HCT116 (cell line): ENCODE results near the gene PACS2. TPM values are rescaled to one million over a fixed set of nuclear protein-coding genes. Genes with fewer than 3 reads are reported as not detected.

Experiments used
- ATAC-seq: fragments of 200-7000 bp; cut with Tn5 transposase; 2 replicates; pipeline ENCODE4 v1.9.1; 2020; ENCODE audit warnings: mild to moderate bottlenecking, moderate library complexity
- BruUV-seq: library from RNA; stranded (reverse); fragments of 400-500 nt; replicated peaks from 2 replicates; lab custom pipeline; 2021; lab: Mats Ljungman, UMichigan
- CTCF ChIA-PET: fragments of 300-600 bp; sonication (Branson Sonifier 250); formaldehyde crosslinking; loops from one replicate; lab custom pipeline; 2021; ENCODE audit warnings: antibody characterized with exemption; lab: Charles Lee
- POLR2A ChIA-PET: fragments of 300-600, 350-600 bp; sonication (Branson Sonifier 250); formaldehyde crosslinking; loops from one replicate; lab custom pipeline; 2021; ENCODE audit warnings: antibody characterized with exemption; lab: Charles Lee
- RAD21 ChIA-PET, 2 experiments: fragments of 300-600 bp; sonication (Branson Sonifier 250); formaldehyde crosslinking; loops; one replicate each; lab custom pipeline; 2023; ENCODE audit warnings: low total read pairs in 2 of 2; ENCODE audit not compliant: uncharacterized antibody in 2 of 2, unreplicated experiment in 2 of 2, low non-redundant PET in 1 of 2; lab: Charles Lee
- DNase-seq: peaks from one replicate; pipeline ENCODE4 v3.0.0-alpha.2; 2010; ENCODE audit warnings: low read depth, low spot score
- H2AFZ ChIP-seq: fragments of 200-600 bp; shearing (Covaris generic), sonication (generic); 2 replicates; pipeline ENCODE4 v1.6.1; 2017; ENCODE audit warnings: low read depth, mixed run types, mixed read lengths, antibody characterized with exemption, low read length; ENCODE audit not compliant: poor library complexity, severe bottlenecking
- H3K27ac ChIP-seq: 2 replicates; pipeline ENCODE4 v1.5.1; 2012; ENCODE audit warnings: low read depth, low read length
- H3K27me3 ChIP-seq: fragments of 200-600 bp; sonication (generic); 2 replicates; pipeline ENCODE4 v1.6.1; 2016; ENCODE audit warnings: mixed run types, low read length, mixed read lengths; ENCODE audit not compliant: insufficient read depth
- H3K36me3 ChIP-seq, 2 experiments: fragments of 200-500 bp in 1 of 2; fragments of 200-600 bp in 1 of 2; sonication (Bioruptor generic) in 1 of 2; sonication (generic) in 1 of 2; 2 replicates each; pipeline versions ENCODE4 v1.5.1 to v1.6.1; 2014 to 2016; ENCODE audit warnings: low read length in 2 of 2, inconsistent platforms in 1 of 2, mixed read lengths in 1 of 2, mixed run types in 1 of 2; ENCODE audit not compliant: insufficient read depth in 2 of 2, control insufficient read depth in 1 of 2
- H3K4me1 ChIP-seq, 2 experiments: fragments of 200-600 bp in 1 of 2; sonication (generic) in 1 of 2; 2 replicates each; pipeline versions ENCODE4 v1.5.1 to v1.6.1; 2012 to 2017; ENCODE audit warnings: low read length in 2 of 2, inconsistent platforms in 1 of 2, mild to moderate bottlenecking in 1 of 2, mixed read lengths in 1 of 2, mixed run types in 1 of 2, moderate library complexity in 1 of 2; ENCODE audit not compliant: insufficient read depth in 2 of 2, control insufficient read depth in 1 of 2
- H3K4me2 ChIP-seq: fragments of 200-600 bp; sonication (generic); 2 replicates; pipeline ENCODE4 v1.6.1; 2017; ENCODE audit warnings: mixed run types, low read length, mixed read lengths
- H3K4me3 ChIP-seq, 2 experiments: fragments of 200-600 bp in 1 of 2; sonication (generic) in 1 of 2; replicated peaks in 1 of 2; 2 replicates each; pipeline ENCODE4 v1.5.1; 2011 to 2016; ENCODE audit warnings: low read length in 2 of 2, control low read depth in 1 of 2, low read depth in 1 of 2, mild to moderate bottlenecking in 1 of 2, mixed read lengths in 1 of 2, mixed run types in 1 of 2
- H3K79me2 ChIP-seq: fragments of 200-600 bp; sonication (generic); 2 replicates; pipeline ENCODE4 v1.6.1; 2017; ENCODE audit warnings: mild to moderate bottlenecking, mixed run types, low read length, moderate library complexity, mixed read lengths; ENCODE audit not compliant: insufficient read depth
- H3K9ac ChIP-seq: fragments of 200-600 bp; sonication (generic); 2 replicates; pipeline ENCODE4 v1.6.1; 2016; ENCODE audit warnings: low read length, mixed read lengths
- H3K9me2 ChIP-seq: fragments of 200-600 bp; sonication (generic), shearing (Covaris generic); 2 replicates; pipeline ENCODE4 v1.6.1; 2017; ENCODE audit warnings: mixed run types, mild to moderate bottlenecking, moderate library complexity; ENCODE audit not compliant: insufficient read depth
- H3K9me3 ChIP-seq, 2 experiments: fragments of 200-500 bp in 1 of 2; fragments of 200-600 bp in 1 of 2; sonication (Bioruptor generic) in 1 of 2; sonication (generic) in 1 of 2; 2 replicates each; pipeline ENCODE4 v1.6.1; 2014 to 2017; ENCODE audit warnings: low read length in 2 of 2, mixed read lengths in 2 of 2, inconsistent platforms in 1 of 2, low read depth in 1 of 2, mild to moderate bottlenecking in 1 of 2, mixed run types in 1 of 2, moderate library complexity in 1 of 2; ENCODE audit not compliant: control insufficient read depth in 1 of 2, insufficient read depth in 1 of 2
- H4K20me1 ChIP-seq: fragments of 200-600 bp; sonication (generic), shearing (Covaris generic); 2 replicates; pipeline ENCODE4 v1.6.1; 2017; ENCODE audit warnings: mixed run types, mild to moderate bottlenecking, moderate library complexity; ENCODE audit not compliant: insufficient read depth
- CBX3 ChIP-seq: IDR thresholded peaks from 2 replicates; pipeline ENCODE4 v1.6.1; 2012; ENCODE audit warnings: low read depth
- EGR1 ChIP-seq: IDR thresholded peaks from 2 replicates; pipeline ENCODE4 v1.6.1; 2012; ENCODE audit warnings: low read depth
- ELF1 ChIP-seq: IDR thresholded peaks from 2 replicates; pipeline ENCODE4 v1.6.1; 2012; ENCODE audit warnings: low read depth, borderline replicate concordance
- EZH2 ChIP-seq: fragments of 200-600 bp; sonication (generic); IDR thresholded peaks from 2 replicates; pipeline ENCODE4 v1.6.1; 2017; ENCODE audit warnings: antibody characterized with exemption, mixed run types
- EZH2phosphoT487 ChIP-seq: fragments of 200-600 bp; IDR thresholded peaks from 2 replicates; pipeline ENCODE4 v1.6.1; 2018; ENCODE audit warnings: antibody characterized with exemption, borderline replicate concordance
- FOSL1 ChIP-seq: IDR thresholded peaks from 2 replicates; pipeline ENCODE4 v1.6.1; 2012; ENCODE audit warnings: low read depth
- JUND ChIP-seq: IDR thresholded peaks from 2 replicates; pipeline ENCODE4 v1.6.1; 2012
- POLR2A ChIP-seq: IDR thresholded peaks from 2 replicates; pipeline ENCODE4 v1.7.0; 2011; ENCODE audit warnings: borderline replicate concordance; ENCODE audit not compliant: insufficient read depth, insufficient read length; ENCODE audit errors: extremely low read depth
- POLR2AphosphoS5 ChIP-seq: IDR thresholded peaks from 2 replicates; pipeline ENCODE4 v1.6.1; 2011; ENCODE audit warnings: mild to moderate bottlenecking, low read depth, low read length, moderate library complexity
- RAD21 ChIP-seq: IDR thresholded peaks from 2 replicates; pipeline ENCODE4 v1.6.1; 2012; ENCODE audit warnings: low read depth, mild to moderate bottlenecking
- SIN3A ChIP-seq: IDR thresholded peaks from 2 replicates; pipeline ENCODE4 v1.6.1; 2012; ENCODE audit warnings: low read depth
- SP1 ChIP-seq: IDR thresholded peaks from 2 replicates; pipeline ENCODE4 v1.6.1; 2012; ENCODE audit warnings: low read depth
- TCF7L2 ChIP-seq: IDR thresholded peaks from 2 replicates; pipeline ENCODE4 v1.7.0; 2011; ENCODE audit warnings: borderline replicate concordance, inconsistent platforms; ENCODE audit not compliant: insufficient read depth, insufficient read length; ENCODE audit errors: extremely low read depth
- ZFX ChIP-seq: fragments of 450-650 bp; IDR thresholded peaks from 2 replicates; pipeline ENCODE4 v1.6.1; 2017
- intact Hi-C: fragments of 100-400 bp; cut with micrococcal nuclease; formaldehyde crosslinking; loops from 2 replicates; pipeline ENCODE4 v1.10.0; 2022
- total RNA-seq: library from RNA; stranded (reverse); gene quantifications from one replicate; pipeline ENCODE4 v1.2.1, GENCODE V29; 2021; ENCODE audit not compliant: unreplicated experiment

Gene PACS2
- total RNA-seq, 1 experiment from 2014 or later = 75.5 TPM

DNA sequence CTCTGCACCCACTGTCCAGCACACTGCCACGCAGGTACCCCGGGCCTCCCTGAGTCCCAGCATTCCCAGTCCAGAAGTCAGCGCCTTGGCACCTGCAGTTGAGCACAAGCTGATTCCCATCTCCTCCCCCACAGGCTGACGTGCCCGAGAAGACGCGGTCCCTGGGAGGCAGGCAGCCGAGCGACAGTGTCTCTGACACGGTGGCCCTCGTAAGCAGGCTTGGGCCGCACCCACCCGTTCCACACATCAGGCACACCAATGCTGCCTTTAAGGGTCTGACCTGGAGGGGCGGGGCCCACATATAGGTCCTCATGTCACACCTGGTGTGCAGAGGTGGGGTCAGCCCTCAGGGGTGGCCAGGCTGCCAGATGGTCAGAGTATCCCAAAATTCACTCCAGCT, 65.4 kb downstream of the PACS2 start:
- Histone ChIP-seq H3K4me2 (no peak overlapping the region), H3K27me3 (no peaks in the 10 kb centered on the region), H3K4me3 (no peak overlapping the region), H3K27ac (no peak overlapping the region), H3K4me1 (no peaks in the 10 kb centered on the region), H3K9me2 (no peaks in the 10 kb centered on the region), H4K20me1 (no peaks in the 10 kb centered on the region), H2AFZ (no peak overlapping the region), H3K9ac (no peak overlapping the region), H3K36me3 (no peaks in the 10 kb centered on the region), H3K9me3 (no peaks in the 10 kb centered on the region), H3K79me2 (no peaks in the 10 kb centered on the region)
- ChIA-PET POLR2A (no interaction called here), RAD21 (no interaction called here), CTCF (no interaction called here)
- ATAC-seq (no peak), DNase-seq (no peak)
- intact Hi-C loops = no loop called here
- no peak for TF ChIP-seq TCF7L2
- no peak for TF ChIP-seq ZFX
- BruUV-seq = no TSS peak

DNA sequence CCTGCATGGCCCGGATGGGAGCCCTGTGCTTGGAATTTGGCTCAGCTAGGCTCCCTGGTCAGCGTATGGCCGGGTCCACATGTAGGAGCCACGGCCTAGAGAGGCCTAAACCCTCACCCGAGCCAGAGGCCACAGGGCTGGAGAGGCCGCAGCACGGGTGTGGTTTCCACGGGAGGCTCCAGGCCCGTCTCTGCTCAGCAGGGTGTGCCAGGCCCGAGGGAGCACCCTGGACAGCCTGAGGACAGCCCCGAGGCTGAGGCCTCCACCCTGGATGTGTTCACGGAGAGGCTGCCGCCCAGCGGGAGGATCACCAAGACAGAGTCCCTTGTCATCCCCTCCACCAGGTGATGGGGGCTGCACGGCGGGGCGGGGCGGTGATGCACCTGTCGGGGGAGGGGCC, 66.2 kb downstream of the PACS2 start:
- RAD21 ChIA-PET = no interaction called here
- CTCF ChIA-PET = no interaction called here
- Histone ChIP-seq H3K4me2 (no peak overlapping the region), H3K36me3 (no peaks in the 10 kb centered on the region), H3K4me1 (no peaks in the 10 kb centered on the region), H3K4me3 (no peak overlapping the region), H3K9me3 (no peaks in the 10 kb centered on the region), H3K27ac (no peak overlapping the region), H2AFZ (no peak overlapping the region), H3K9me2 (no peaks in the 10 kb centered on the region), H3K9ac (no peak overlapping the region), H4K20me1 (no peaks in the 10 kb centered on the region), H3K27me3 (no peaks in the 10 kb centered on the region), H3K79me2 (no peaks in the 10 kb centered on the region)
- ATAC-seq (no peak), DNase-seq (no peak)
- TF ChIP-seq POLR2A (no peak), JUND (no peak), POLR2AphosphoS5 (no peak), CBX3 (no peak), EZH2 (no peak), ELF1 (no peak), SP1 (no peak), FOSL1 (no peak), EGR1 (no peak), EZH2phosphoT487 (no peak), SIN3A (no peak), RAD21 (no peak)
- intact Hi-C loops = no loop called here
- POLR2A ChIA-PET = no interaction called here
- no TSS peak for BruUV-seq
